NCI-H345 treated with DMSO at 0.1 percent for 48 hours (cell line): ENCODE measurements around the gene PSMG1.
"Not testable (repeated sequence)": the region's sequence is repeated elsewhere in the genome, so short reads cannot be mapped to it uniquely, and the experiment has no call there.

Experiments used
- DNase-seq: peaks from one replicate; lab custom pipeline; 2025; ENCODE audit not compliant: unreplicated experiment; lab: John Stamatoyannopoulos, UW

PSMG1 gene, protein sequence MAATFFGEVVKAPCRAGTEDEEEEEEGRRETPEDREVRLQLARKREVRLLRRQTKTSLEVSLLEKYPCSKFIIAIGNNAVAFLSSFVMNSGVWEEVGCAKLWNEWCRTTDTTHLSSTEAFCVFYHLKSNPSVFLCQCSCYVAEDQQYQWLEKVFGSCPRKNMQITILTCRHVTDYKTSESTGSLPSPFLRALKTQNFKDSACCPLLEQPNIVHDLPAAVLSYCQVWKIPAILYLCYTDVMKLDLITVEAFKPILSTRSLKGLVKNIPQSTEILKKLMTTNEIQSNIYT

DNA sequence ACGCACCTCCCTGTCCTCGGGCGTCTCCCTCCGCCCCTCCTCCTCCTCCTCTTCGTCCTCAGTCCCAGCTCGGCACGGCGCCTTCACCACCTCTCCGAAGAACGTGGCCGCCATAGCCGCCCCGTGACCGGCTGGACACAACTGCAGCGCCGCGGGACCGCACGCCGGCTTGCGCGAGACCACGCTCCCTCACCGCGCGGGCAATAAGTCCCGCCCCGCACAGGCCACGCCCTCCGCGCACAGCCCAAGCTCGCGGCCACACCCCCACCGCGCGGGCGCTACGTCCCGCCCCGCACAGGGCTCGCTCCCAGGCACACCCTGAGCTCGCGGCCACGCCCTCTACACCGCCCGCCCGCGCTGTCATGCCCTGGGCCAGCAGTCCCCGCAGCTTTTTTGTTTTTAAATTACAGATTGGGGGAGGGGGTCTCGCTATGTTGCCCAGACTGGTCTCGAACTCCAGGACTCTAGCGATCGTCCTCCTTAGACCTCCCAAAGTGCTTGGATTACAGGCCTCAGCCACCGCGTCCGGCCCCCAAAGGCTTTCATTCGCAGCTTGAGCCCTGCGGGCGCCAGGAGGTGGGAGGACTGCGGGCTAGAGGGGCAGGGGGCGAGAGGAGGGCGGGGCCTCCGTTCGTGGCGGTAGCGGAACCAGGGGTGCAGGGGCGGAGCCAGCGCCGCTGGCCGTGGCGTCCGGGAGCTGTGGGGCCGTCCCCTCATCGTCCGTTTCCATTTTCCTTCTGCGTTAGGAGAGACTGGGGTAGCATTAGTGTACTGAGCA, at the start of gene PSMG1:
Gene PSMG1, minus strand, starts transcription at position 180 of the 778 bp plus-strand sequence. Its CDS starts 66 bp downstream, at position 114.
- DNase-seq = peak; percentile 95

- no peak for DNase-seq
Measured at GRCh38 chr21:39232861-39233291, 49.6 kb upstream of the PSMG1 start.

- DNase-seq = no peak
Measured at GRCh38 chr21:39224930-39225329, 41.7 kb upstream of the PSMG1 start.

DNA sequence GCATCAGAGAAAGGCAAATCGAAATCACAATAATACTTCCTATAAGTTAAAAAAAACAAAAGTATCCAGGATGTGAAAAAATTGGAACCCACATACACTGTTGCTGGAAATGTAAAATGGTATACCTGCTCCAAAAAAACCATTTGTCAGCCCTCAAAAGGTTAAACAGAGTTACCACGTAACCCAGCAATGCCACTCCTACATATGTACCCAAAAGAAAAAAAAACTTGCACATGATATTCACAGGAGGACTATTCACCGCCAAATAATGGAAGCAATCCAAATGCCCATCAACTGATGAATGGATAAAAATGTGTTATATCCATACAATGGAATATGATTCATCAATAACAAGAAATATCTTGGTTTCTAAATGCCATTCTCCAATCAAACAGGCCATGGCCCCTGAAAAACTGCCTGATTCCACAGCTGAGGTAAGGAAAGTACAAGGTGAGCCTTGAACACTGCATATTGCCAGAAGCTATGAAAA, 38.8 kb upstream of the PSMG1 start:
- no peak for DNase-seq

DNA sequence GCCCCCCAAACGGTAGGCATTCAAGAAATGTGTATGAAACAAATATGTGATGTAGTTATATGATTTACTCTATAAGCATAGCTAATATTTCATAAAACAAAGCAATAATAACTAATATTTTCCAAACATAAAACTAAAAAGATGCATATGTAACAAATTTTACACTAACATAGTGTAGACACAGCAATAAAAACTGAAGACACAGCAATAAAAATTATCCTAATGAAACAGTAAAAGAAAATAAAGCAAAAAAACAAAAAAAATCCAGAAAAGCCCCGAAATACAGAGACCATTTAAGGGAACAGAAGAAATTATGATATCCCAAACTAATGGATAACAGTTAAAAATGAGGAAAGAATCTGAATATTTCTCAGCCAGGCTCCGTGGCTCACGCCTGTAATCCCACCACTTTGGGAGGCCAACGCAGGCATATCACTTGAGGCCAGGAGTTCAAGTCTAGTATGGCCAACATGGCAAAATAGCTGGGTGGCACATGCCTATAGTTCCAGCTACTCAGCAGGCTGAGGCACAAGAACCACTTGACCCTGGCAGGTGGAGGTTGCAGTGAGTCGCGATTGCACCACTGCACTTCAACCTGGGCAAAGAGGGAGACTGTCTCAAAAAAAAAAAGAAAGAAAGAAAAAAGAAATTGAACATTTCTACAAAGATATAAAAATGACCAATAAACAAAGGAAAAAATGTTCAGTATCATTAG, 38.2 kb upstream of the PSMG1 start:
- DNase-seq = no peak

DNA sequence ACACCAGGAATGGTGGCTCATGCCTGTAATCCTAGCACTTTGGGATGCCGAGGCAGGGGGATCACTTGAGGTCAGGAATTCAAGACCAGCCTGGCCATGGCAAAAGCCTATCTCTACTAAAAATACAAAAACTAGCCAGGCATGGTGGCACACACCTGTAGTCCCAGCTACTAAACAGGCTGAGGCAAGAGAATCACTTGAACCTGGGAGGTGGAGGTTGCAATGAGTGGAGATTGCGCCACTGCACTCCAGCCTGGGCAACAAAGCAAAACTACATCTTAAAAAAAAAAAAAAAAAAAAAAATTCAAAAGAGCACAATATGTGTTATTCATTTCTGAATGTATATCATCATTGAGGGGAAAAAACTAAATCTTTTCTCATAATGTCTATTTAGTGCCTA, 37.6 kb upstream of the PSMG1 start:
- not testable (repeated sequence) for DNase-seq

DNA sequence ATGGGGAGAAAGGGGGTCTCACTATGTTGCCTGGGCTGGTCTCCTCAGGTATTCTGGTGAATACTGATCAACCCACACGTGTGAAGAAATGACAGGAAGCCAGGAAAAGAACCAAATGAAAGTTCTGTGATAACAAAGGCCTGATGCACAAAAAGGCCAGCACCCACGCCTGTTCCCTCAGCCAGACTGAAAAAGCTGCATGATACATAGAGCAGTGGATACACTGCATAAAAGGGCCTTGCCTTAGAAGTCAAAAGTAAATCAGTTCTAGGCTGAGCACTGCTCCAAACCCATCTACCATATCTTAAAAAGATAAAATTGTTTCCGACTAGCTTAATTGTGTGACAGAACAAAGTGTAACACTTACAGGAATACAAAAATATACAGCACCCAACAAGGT, 36.9 kb upstream of the PSMG1 start:
- DNase-seq = no peak

DNA sequence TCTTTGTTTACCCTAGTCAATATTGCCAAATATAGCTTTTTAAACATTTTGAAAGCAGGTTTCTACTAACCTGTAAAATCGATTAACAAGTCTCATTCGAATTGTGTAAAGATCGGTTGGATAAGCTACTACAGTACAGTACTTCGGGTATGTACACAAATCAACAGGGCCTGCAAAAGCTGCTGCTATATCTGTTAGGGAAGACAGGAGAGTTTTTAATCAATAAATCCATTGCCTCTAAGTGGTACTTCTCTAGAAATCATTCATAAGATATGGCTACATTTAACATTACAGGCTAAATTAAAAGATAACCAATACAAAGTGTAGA, 34.8 kb upstream of the PSMG1 start:
- DNase-seq = no peak

DNA sequence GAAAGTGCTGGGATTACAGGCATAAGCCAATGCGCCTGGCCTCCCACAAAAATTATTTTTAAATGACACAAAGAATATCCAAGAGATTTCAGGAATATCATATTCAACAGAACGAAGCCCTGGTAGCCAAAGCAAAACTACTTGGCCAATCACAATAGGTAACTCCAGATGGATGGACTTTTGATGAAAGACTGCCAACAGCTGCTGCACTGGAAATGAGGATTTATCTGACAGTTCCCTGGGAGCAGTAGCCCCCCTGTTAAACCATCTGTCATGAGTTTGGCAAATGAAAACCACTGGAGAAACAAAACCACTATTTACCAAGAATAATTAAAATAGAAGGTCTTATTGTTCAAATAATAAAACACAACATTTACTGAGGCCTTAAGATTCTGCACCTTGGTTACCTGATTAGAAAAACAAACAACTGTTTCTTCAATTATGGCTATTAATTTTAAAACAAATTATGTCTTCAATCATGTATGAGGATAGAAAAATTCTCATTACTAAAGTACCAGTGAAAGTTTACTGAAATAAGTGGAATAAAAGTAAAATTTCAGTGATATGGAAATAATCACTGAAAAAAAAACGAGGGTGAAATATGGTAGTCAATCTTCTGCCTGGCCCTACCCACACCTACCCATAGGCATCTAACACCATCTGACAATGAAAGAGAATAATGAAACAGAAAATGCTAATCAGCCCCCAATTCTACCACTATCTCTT, 34.3 kb upstream of the PSMG1 start:
- DNase-seq = no peak

- DNase-seq = no peak
Measured at GRCh38 chr21:39216290-39216689, 33.0 kb upstream of the PSMG1 start.

DNA sequence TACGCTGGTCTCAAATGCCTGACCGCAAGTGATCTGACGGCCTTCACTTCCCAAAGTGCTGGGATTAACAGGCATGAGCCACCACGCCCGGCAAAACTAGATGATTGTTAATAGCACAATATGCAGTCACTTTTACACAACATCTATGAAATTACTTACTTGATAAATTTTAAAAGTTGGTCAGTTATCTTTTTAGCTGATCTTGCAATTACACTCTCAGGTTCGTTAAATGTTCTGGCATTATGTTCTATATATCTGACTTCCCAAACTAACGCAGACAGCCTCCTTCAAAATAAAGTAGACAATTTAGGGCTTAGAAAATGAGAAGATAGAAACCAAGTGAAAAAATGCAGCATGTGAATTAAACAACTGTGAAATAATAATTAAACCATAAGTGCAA, 31.8 kb upstream of the PSMG1 start:
- no peak for DNase-seq

- DNase-seq = no peak
Measured at GRCh38 chr21:39209334-39209688, 26.1 kb upstream of the PSMG1 start.

- no peak for DNase-seq
Measured at GRCh38 chr21:39208624-39209333, 25.5 kb upstream of the PSMG1 start.

DNA sequence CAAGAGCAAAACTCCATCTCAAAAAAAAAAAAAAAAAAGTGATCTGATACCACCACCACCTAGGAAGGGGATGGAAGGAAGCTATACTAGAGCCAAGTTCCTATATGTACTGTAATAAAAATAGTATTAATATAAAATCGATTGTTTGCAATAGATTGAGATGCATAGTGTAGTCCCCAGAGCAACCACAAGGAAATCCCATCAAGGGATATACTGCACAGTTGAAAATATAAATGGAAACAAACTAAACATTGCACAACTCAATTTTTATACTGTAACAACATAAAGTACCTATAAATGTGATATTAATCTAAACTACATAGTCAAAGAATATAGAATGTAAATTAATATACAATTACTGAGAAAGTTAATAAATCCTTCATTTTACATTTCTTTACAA, 20.9 kb upstream of the PSMG1 start:
- DNase-seq = no peak

- DNase-seq = no peak
Measured at GRCh38 chr21:39198800-39199199, 15.5 kb upstream of the PSMG1 start.

DNA sequence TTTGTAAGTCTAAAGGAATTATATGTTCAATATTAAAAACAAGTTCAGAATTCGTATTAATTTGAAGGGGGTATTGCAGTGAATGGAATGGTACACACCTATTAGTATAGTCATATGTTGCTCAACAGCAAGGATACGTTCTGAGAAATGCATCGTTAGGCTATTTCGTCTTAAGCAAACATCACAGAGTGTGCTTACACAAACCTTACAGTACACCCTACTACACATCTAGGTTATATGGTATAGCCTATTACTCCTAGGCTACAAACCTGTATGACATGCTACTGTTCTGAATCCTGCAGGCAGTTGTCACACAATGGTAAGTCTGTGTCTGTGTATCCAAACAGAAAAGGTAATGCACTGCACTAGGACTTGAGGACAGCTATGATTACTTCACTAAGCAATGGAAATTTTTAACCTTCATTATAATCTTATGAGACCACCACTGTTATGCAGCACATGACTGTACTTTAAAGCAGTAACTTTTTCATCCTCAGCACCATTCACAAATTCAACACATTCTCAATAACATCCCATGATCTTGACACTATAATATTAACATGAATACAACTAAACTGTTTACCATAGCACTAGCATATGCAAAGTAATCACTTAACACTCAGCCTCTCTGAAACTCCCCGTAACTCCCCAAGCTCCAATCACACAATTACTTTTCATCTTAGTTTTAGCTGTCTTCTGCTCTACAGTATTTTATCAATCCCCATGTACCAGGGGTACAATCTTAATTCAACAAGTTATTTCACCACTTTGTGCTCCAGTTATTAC, 14.4 kb upstream of the PSMG1 start:
- no peak for DNase-seq

GRCh38 chr21:39196838-39197237, 13.6 kb upstream of the PSMG1 start:
- DNase-seq = no peak

- no peak for DNase-seq
Measured at GRCh38 chr21:39196310-39196709, 13.1 kb upstream of the PSMG1 start.

GRCh38 chr21:39193380-39193779, 10.1 kb upstream of the PSMG1 start:
- DNase-seq = no peak
